Astrocyte of the spinal cord (primary cell): ENCODE measurements around the gene PTPN7.
"Not testable (repeated sequence)": the region's sequence is repeated elsewhere in the genome, so short reads cannot be mapped to it uniquely, and the experiment has no call there.

Experiments used
- DNase-seq: peaks from one replicate; pipeline ENCODE4 v3.0.0; 2011; ENCODE audit warnings: low read depth, low spot score
- H3K4me3 ChIP-seq: 2 replicates; pipeline ENCODE4 v1.5.1; 2011; ENCODE audit warnings: low read depth, mild to moderate bottlenecking, low read length, moderate library complexity
- CTCF ChIP-seq: IDR thresholded peaks from 2 replicates; pipeline ENCODE4 v1.5.1; 2012; ENCODE audit warnings: low read depth, mild to moderate bottlenecking, low read length, inconsistent platforms
- in situ Hi-C: cut with HindIII; loops from 2 replicates; pipeline ENCODE4 v1.10.0; 2017; ENCODE audit warnings: low sequenced_read_pairs

Gene PTPN7

DNA sequence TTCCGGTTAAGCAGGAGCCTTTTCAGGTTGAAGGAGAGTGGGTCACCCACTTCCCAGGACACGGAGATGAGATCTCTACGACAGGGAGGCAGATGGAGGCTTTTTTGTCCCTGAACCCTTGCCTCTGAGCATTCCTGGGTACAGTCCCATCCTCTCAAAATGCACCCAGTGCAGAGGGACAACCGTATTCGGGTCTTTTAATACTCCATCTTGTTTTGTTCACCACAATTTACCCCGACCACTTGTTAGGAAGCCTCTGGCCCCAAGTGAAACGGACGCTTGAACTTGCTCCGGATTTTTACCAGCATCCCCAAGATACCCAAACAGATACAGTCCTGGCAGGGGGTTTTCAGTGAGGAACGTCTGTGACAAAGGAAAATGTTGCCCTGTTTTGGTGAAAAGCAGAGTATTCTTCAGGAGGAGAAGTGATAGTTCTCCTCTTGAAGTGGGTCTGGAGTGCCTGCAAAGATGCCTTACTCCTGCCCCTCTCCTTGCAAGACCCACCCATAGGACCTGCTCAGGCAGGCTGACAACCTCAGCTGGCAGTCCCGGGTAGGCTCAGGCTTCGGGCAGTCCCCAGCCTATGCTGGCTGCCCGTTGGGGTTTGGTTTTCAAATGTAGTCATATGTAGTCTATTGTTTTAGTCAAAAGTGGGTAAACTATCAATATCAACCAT lies 15.2 kb downstream of the PTPN7 start:
- no peak for DNase-seq
- in situ Hi-C loops: no loop called here
- TF ChIP-seq CTCF: no peak
- H3K4me3 ChIP-seq: peak overlapping the region; percentile 87

GRCh38 chr1:202144402-202145067 lies 15.9 kb downstream of the PTPN7 start, which contains the start of gene ARL8A:
TSS of gene ARL8A (minus strand) at chr1:202144737. CDS start at chr1:202144572, 165 bp downstream.
- DNase-seq: peak; percentile 25
- no peak for TF ChIP-seq CTCF
- peak within 1 kb of the TSS; percentile 87 for H3K4me3 ChIP-seq
- in situ Hi-C loops: no loop called here

GRCh38 chr1:202143768-202144401 lies 16.5 kb downstream of the PTPN7 start:
- in situ Hi-C loops: no loop called here
- no peak for TF ChIP-seq CTCF
- peak; percentile 16 for DNase-seq
- peak overlapping the region; percentile 87 for H3K4me3 ChIP-seq

DNA sequence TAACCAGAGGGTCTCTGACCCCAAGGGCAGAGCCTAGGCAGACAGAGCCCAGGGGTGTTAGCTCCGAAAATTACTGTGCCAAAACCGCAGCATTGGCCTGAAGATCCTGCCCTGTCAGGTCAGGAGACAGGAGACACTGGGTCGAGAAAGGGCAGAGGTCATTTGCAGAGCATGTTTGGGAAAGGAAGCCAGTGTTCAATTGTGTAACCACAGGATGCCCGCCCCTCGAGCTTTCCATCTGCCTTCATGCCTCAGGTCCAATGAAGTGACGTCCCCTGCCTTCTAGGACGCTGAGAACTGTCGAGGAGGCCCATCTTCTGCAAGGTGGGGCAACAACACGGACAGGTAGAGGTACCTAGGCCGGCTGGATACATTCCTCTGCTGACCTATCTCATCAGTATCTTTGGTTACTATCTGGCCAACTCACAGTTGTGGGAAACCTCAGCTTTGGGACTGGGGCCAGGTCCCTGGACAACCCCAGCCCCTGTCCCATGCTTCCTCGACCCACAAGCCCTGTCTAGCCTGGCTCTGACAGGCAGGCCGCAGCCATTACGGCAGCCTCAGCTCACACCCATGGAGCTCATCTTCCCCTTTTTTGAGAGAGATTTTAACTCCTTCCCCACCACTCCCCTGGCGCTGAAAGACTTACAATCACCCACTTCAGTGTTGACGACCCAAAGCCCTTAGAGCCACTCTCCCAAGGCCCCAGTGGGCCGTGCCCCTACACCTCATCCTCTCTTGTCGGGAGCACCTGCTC lies 17.2 kb downstream of the PTPN7 start:
- in situ Hi-C loops: no loop called here

DNA sequence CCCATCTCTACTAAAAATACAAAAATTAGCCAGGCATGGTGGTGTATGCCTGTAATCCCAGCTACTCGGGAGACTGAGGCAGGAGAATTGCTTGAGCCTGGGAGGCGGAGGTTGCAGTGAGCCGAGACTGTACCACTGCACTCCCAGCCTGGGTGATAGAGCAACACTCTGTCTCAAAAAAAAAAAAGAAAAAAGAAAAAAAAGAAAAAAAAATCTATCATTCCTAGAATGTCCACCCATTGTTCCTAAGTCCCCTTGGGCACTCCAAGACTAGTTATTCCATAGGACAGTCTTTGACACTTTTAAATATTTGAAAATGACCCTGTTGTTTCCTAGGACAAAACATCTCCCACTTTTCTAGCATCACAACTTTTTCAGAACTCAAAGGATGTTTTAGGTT lies 18.9 kb downstream of the PTPN7 start:
- H3K4me3 ChIP-seq, in situ Hi-C loops, DNase-seq: not testable (repeated sequence)

More for the DNA sequence above, 17.2 kb downstream of the PTPN7 start:
- DNase-seq: no peak
- H3K4me3 ChIP-seq: peak overlapping the region; percentile 87
- TF ChIP-seq CTCF: no peak

DNA sequence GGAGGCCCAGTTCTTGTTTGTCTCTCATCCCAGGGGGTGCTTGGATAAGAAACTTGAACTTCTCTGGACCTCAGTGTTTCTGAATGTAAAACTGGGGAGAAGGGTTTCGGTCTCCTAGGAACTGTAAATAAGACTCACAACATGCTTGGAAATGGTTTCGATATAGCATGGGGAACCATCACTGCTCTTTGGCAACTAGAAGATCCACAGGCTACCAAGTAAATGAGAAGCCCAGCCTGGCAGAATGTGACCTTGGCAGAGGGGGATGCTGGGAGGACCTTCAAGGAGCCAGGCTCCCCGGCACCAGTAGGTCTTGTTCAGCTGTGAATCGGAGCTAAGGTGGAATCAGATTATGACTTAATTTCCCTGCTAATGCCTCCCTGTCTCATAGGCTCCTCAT lies 19.6 kb downstream of the PTPN7 start:
- TF ChIP-seq CTCF: no peak
- DNase-seq: no peak
- no peak overlapping the region for H3K4me3 ChIP-seq
- in situ Hi-C loops: no loop called here
